ENCODE results near the gene ADAM21.
"Not testable (repeated sequence)": the region's sequence is repeated elsewhere in the genome, so short reads cannot be mapped to it uniquely, and the experiment has no call there.

The ADAM21 gene

DNA sequence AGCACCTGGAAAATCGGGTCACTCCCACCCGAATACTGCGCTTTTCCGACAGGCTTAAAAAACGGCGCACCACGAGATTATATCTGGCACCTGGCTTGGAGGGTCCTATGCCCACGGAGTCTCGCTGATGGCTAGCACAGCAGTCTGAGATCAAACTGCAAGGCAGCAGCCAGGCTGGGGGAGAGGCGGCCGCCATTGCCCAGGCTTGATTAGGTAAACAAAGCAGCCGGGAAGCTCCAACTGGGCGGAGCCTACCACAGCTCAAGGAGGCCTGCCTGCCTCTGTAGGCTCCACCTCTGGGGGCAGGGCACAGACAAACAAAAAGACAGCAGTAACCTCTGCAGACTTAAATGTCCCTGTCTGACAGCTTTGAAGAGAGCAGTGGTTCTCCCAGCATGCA lies 23.5 kb downstream of the ADAM21 start:
- H3K27ac ChIP-seq (replicated peaks; ENCODE audit: low read length); H3K18ac ChIP-seq (ENCODE audit: low read length); H3K4me1 ChIP-seq (ENCODE audit: control insufficient read depth in 2 of 2, insufficient read depth in 1 of 2, low read depth in 1 of 2, low read length in 2 of 2); H2BK120ac ChIP-seq (ENCODE audit: low read depth, low read length); H3K9ac ChIP-seq (ENCODE audit: low read depth, low read length, poor library complexity); H2AK5ac ChIP-seq (ENCODE audit: low read depth, low read length); H4K91ac ChIP-seq (ENCODE audit: low read depth, low read length, poor library complexity); H4K8ac ChIP-seq (ENCODE audit: low read depth, low read length); H3K4me3 ChIP-seq (ENCODE audit: low read length in 2 of 2); DNase-seq (ENCODE audit: low spot score); H2AFZ ChIP-seq (ENCODE audit: low read length); H2BK12ac ChIP-seq (ENCODE audit: low read length); H3K36me3 ChIP-seq (replicated peaks in 1 of 2; ENCODE audit: control insufficient read depth in 2 of 2, insufficient read depth in 2 of 2, low read length in 2 of 2); H2BK15ac ChIP-seq (ENCODE audit: low read length); H3K23ac ChIP-seq (ENCODE audit: low read depth, low read length, poor library complexity); H3K79me1 ChIP-seq (ENCODE audit: low read depth, low read length); H3K14ac ChIP-seq (ENCODE audit: low read length); H2BK5ac ChIP-seq (ENCODE audit: low read length); H3K27me3 ChIP-seq (ENCODE audit: control insufficient read depth in 3 of 3, insufficient read depth in 3 of 3, low read depth in 1 of 3, low read length in 3 of 3); H3K4ac ChIP-seq (ENCODE audit: low read length); H3K9me3 ChIP-seq (replicated peaks in 1 of 2; ENCODE audit: control insufficient read depth in 2 of 2, insufficient read depth in 1 of 2, low read depth in 1 of 2, low read length in 2 of 2): not testable (repeated sequence)
- peak overlapping the region; percentile 11 for H3K4me2 ChIP-seq (ENCODE audit: insufficient read depth, low read length, poor library complexity, severe bottlenecking)
- WGBS, 2 donors (ENCODE audit: extremely low coverage in 2 of 2, insufficient read length in 2 of 2, insufficient replicate concordance in 1 of 2), result no CpG with 5 or more reads among the region's 13 CpGs

- H2AK5ac ChIP-seq (ENCODE audit: low read depth, low read length); H3K23ac ChIP-seq (ENCODE audit: low read depth, low read length, poor library complexity); H3K4me1 ChIP-seq (ENCODE audit: control insufficient read depth in 2 of 2, insufficient read depth in 1 of 2, low read depth in 1 of 2, low read length in 2 of 2); H3K14ac ChIP-seq (ENCODE audit: low read length); H3K9me3 ChIP-seq (replicated peaks in 1 of 2; ENCODE audit: control insufficient read depth in 2 of 2, insufficient read depth in 1 of 2, low read depth in 1 of 2, low read length in 2 of 2); H2BK120ac ChIP-seq (ENCODE audit: low read depth, low read length); H3K27me3 ChIP-seq (ENCODE audit: control insufficient read depth in 3 of 3, insufficient read depth in 3 of 3, low read depth in 1 of 3, low read length in 3 of 3); H3K27ac ChIP-seq (replicated peaks; ENCODE audit: low read length); H2AFZ ChIP-seq (ENCODE audit: low read length); H4K8ac ChIP-seq (ENCODE audit: low read depth, low read length); H3K4me3 ChIP-seq (ENCODE audit: low read length in 2 of 2); H4K91ac ChIP-seq (ENCODE audit: low read depth, low read length, poor library complexity); H3K18ac ChIP-seq (ENCODE audit: low read length); H3K4ac ChIP-seq (ENCODE audit: low read length); H2BK15ac ChIP-seq (ENCODE audit: low read length); H3K9ac ChIP-seq (ENCODE audit: low read depth, low read length, poor library complexity); H3K36me3 ChIP-seq (replicated peaks in 1 of 2; ENCODE audit: control insufficient read depth in 2 of 2, insufficient read depth in 2 of 2, low read length in 2 of 2); H2BK12ac ChIP-seq (ENCODE audit: low read length); H2BK5ac ChIP-seq (ENCODE audit: low read length); H3K79me1 ChIP-seq (ENCODE audit: low read depth, low read length); H3K4me2 ChIP-seq (ENCODE audit: insufficient read depth, low read length, poor library complexity, severe bottlenecking); DNase-seq (ENCODE audit: low spot score): not testable (repeated sequence)
- 100% methylated on average over 4 of the region's 57 CpGs for whole genome bisulfite sequencing, 2 donors (ENCODE audit: extremely low coverage in 2 of 2, insufficient read length in 2 of 2, insufficient replicate concordance in 1 of 2)
Measured at GRCh38 chr14:70477356-70478105, 25.6 kb downstream of the ADAM21 start.

GRCh38 chr14:70489579-70490200 lies 37.7 kb downstream of the ADAM21 start:
- Histone ChIP-seq H3K9ac (ENCODE audit: low read depth, low read length, poor library complexity) (no peak overlapping the region), H4K8ac (ENCODE audit: low read depth, low read length) (no peak overlapping the region), H3K27ac (replicated peaks; ENCODE audit: low read length) (no peak overlapping the region), H2BK120ac (ENCODE audit: low read depth, low read length) (no peak overlapping the region), H2BK5ac (ENCODE audit: low read length) (no peak overlapping the region), H3K4me3 (ENCODE audit: low read length in 2 of 2) (no peak overlapping the region), H2AFZ (ENCODE audit: low read length) (no peak overlapping the region), H3K9me3 (replicated peaks in 1 of 2; ENCODE audit: control insufficient read depth in 2 of 2, insufficient read depth in 1 of 2, low read depth in 1 of 2, low read length in 2 of 2) (peaks cover 9 to 20% of the 10 kb centered on the region in 2 donors), H3K27me3 (ENCODE audit: control insufficient read depth in 3 of 3, insufficient read depth in 3 of 3, low read depth in 1 of 3, low read length in 3 of 3) (no peaks in the 10 kb centered on the region), H4K91ac (ENCODE audit: low read depth, low read length, poor library complexity) (no peak overlapping the region), H3K79me1 (ENCODE audit: low read depth, low read length) (no peaks in the 10 kb centered on the region), H2AK5ac (ENCODE audit: low read depth, low read length) (no peak overlapping the region), H3K23ac (ENCODE audit: low read depth, low read length, poor library complexity) (no peak overlapping the region), H3K4me2 (ENCODE audit: insufficient read depth, low read length, poor library complexity, severe bottlenecking) (no peak overlapping the region), H2BK12ac (ENCODE audit: low read length) (no peak overlapping the region), H3K4me1 (ENCODE audit: control insufficient read depth in 2 of 2, insufficient read depth in 1 of 2, low read depth in 1 of 2, low read length in 2 of 2) (no peaks in the 10 kb centered on the region), H3K36me3 (replicated peaks in 1 of 2; ENCODE audit: control insufficient read depth in 2 of 2, insufficient read depth in 2 of 2, low read length in 2 of 2) (peaks cover 0 to 3% of the 10 kb centered on the region in 2 donors), H3K18ac (ENCODE audit: low read length) (no peak overlapping the region), H2BK15ac (ENCODE audit: low read length) (no peak overlapping the region), H3K14ac (ENCODE audit: low read length) (no peak overlapping the region), H3K4ac (ENCODE audit: low read length) (no peak overlapping the region)
- DNase-seq (ENCODE audit: low spot score), result no peak
- no CpG with 5 or more reads among the region's 3 CpGs for WGBS, 2 donors (ENCODE audit: extremely low coverage in 2 of 2, insufficient read length in 2 of 2, insufficient replicate concordance in 1 of 2)

DNA sequence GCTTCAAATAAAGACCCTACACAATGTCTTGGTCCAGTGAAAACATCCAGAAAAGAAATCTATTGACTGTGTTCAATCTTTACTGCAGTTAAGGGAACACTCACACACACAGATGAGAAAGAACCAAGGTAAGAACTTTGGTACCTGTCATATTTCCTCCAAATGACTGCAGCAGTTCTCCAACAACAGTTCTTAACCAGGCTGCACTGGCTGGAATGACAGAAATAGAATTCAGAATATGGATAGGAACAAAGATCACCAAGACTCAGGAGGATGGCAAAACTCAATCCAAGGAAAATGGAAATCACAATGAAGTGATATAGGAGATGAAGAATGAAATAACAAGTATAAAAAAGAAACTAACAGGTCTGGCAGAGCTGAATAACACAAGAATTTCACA lies 46.2 kb downstream of the ADAM21 start:
- Histone ChIP-seq H3K18ac (ENCODE audit: low read length) (no peak overlapping the region), H3K27me3 (ENCODE audit: control insufficient read depth in 3 of 3, insufficient read depth in 3 of 3, low read depth in 1 of 3, low read length in 3 of 3) (no peaks in the 10 kb centered on the region), H2BK5ac (ENCODE audit: low read length) (no peak overlapping the region), H2BK120ac (ENCODE audit: low read depth, low read length) (no peak overlapping the region), H3K9ac (ENCODE audit: low read depth, low read length, poor library complexity) (no peak overlapping the region), H2BK15ac (ENCODE audit: low read length) (no peak overlapping the region), H3K4ac (ENCODE audit: low read length) (no peak overlapping the region), H3K9me3 (replicated peaks in 1 of 2; ENCODE audit: control insufficient read depth in 2 of 2, insufficient read depth in 1 of 2, low read depth in 1 of 2, low read length in 2 of 2) (peaks cover 2 to 9% of the 10 kb centered on the region in 2 donors), H3K4me1 (ENCODE audit: control insufficient read depth in 2 of 2, insufficient read depth in 1 of 2, low read depth in 1 of 2, low read length in 2 of 2) (no peaks in the 10 kb centered on the region), H3K79me1 (ENCODE audit: low read depth, low read length) (no peaks in the 10 kb centered on the region), H2AFZ (ENCODE audit: low read length) (no peak overlapping the region), H3K4me3 (ENCODE audit: low read length in 2 of 2) (no peak overlapping the region), H3K23ac (ENCODE audit: low read depth, low read length, poor library complexity) (no peak overlapping the region), H2BK12ac (ENCODE audit: low read length) (no peak overlapping the region), H4K91ac (ENCODE audit: low read depth, low read length, poor library complexity) (no peak overlapping the region), H3K36me3 (replicated peaks in 1 of 2; ENCODE audit: control insufficient read depth in 2 of 2, insufficient read depth in 2 of 2, low read length in 2 of 2) (no peaks in the 10 kb centered on the region), H4K8ac (ENCODE audit: low read depth, low read length) (no peak overlapping the region), H3K27ac (replicated peaks; ENCODE audit: low read length) (no peak overlapping the region), H3K4me2 (ENCODE audit: insufficient read depth, low read length, poor library complexity, severe bottlenecking) (no peak overlapping the region), H2AK5ac (ENCODE audit: low read depth, low read length) (no peak overlapping the region), H3K14ac (ENCODE audit: low read length) (no peak overlapping the region)
- DNase-seq (ENCODE audit: low spot score), result no peak

Measured in neuronal stem cell (in vitro differentiated cells).